Hepatocyte (in vitro differentiated cells): ENCODE results near the gene IRF2BP1.

Source experiments
- CTCF ChIP-seq: fragments of 200-600 bp; sonication (generic); IDR thresholded peaks from 2 replicates; pipeline ENCODE4 v1.5.1; 2016; ENCODE audit warnings: antibody characterized with exemption, mild to moderate bottlenecking; ENCODE audit not compliant: poor library complexity
- EZH2 ChIP-seq: fragments of 200-600 bp; sonication (generic); IDR thresholded peaks from 2 replicates; pipeline ENCODE4 v1.6.1; 2016; ENCODE audit warnings: antibody characterized with exemption, mild to moderate bottlenecking, borderline replicate concordance
- EZH2phosphoT487 ChIP-seq: fragments of 200-600 bp; sonication (generic); IDR thresholded peaks from one replicate; pipeline ENCODE4 v1.6.1; 2018; ENCODE audit warnings: antibody characterized with exemption, mild to moderate bottlenecking, low read depth, moderate library complexity; ENCODE audit not compliant: unreplicated experiment, severe bottlenecking

- TF ChIP-seq CTCF (no peak), EZH2 (no peak), EZH2phosphoT487 (no peak)
Measured at GRCh38 chr19:45872095-45872919, 13.6 kb downstream of the IRF2BP1 start.
